ENCODE results near the gene MNAT1.

The MNAT1 gene

GRCh38 chr14:60977847-60978246 lies 243.3 kb downstream of the MNAT1 start:
- TF ChIP-seq EZH2phosphoT487 (IDR thresholded peaks at IDR 0.05; ENCODE audit: borderline replicate concordance, low read length) (no peak), CTCF (IDR thresholded peaks at IDR 0.05; ENCODE audit: low read depth, low read length, poor library complexity, severe bottlenecking) (no peak)
- no peak overlapping the region for H3K4me3 ChIP-seq (ENCODE audit: low read length)
- no peaks in the 10 kb centered on the region for H3K9me2 ChIP-seq (replicated peaks; ENCODE audit: control insufficient read depth, low read length)
- peaks cover 33% of the 10 kb centered on the region for H3K4me1 ChIP-seq (ENCODE audit: control insufficient read depth, low read length)
- no peaks in the 10 kb centered on the region for H3K27me3 ChIP-seq (ENCODE audit: control insufficient read depth, low read length)
- peaks cover 4% of the 10 kb centered on the region; the same call in 1 of the 2 replicates for H3F3A ChIP-seq (ENCODE audit: control insufficient read depth, insufficient read depth)
- no peaks in the 10 kb centered on the region for H3K9me3 ChIP-seq (ENCODE audit: control insufficient read depth, insufficient read depth, low read length)
- peak overlapping the region; percentile 15 for H3K4me2 ChIP-seq (ENCODE audit: low read length)
- no peak overlapping the region for H3K27ac ChIP-seq (ENCODE audit: low read depth, low read length)
- peaks cover 58% of the 10 kb centered on the region for H3K36me3 ChIP-seq (ENCODE audit: control insufficient read depth, low read length)
- H3K79me2 ChIP-seq (ENCODE audit: control insufficient read depth, low read length): peaks cover 45% of the 10 kb centered on the region
- H4K20me1 ChIP-seq (ENCODE audit: control insufficient read depth, insufficient read depth, low read depth, low read length): no peaks in the 10 kb centered on the region

GRCh38 chr14:60980811-60981632 lies 246.5 kb downstream of the MNAT1 start, which contains the start of the genes SLC38A6 and TRMT5:
TSS of gene SLC38A6 (plus strand) at chr14:60981245. CDS start at chr14:60981278, 33 bp downstream.
TSS of gene TRMT5 (minus strand) at chr14:60981079. CDS start at chr14:60980973, 106 bp downstream.
- peak within 1 kb of the TSS; percentile 82 for H3K4me2 ChIP-seq (ENCODE audit: low read length)
- no peak within 1 kb of the TSS for H3K27ac ChIP-seq (ENCODE audit: low read depth, low read length)
- peak within 1 kb of the TSS; percentile 96 for H3K4me3 ChIP-seq (ENCODE audit: low read length)
- peaks cover 4% of the 10 kb centered on the region; the same call in 1 of the 2 replicates for H3F3A ChIP-seq (ENCODE audit: control insufficient read depth, insufficient read depth)
- TF ChIP-seq CTCF (IDR thresholded peaks at IDR 0.05; ENCODE audit: low read depth, low read length, poor library complexity, severe bottlenecking): no peak
- TF ChIP-seq EZH2phosphoT487 (IDR thresholded peaks at IDR 0.05; ENCODE audit: borderline replicate concordance, low read length): no peak
- peaks cover 45% of the 10 kb centered on the region for H3K79me2 ChIP-seq (ENCODE audit: control insufficient read depth, low read length)
- H3K9me2 ChIP-seq (replicated peaks; ENCODE audit: control insufficient read depth, low read length): no peaks in the 10 kb centered on the region
- no peaks in the 10 kb centered on the region for H4K20me1 ChIP-seq (ENCODE audit: control insufficient read depth, insufficient read depth, low read depth, low read length)
- H3K36me3 ChIP-seq (ENCODE audit: control insufficient read depth, low read length): peaks cover 36% of the 10 kb centered on the region
- H3K27me3 ChIP-seq (ENCODE audit: control insufficient read depth, low read length): no peaks in the 10 kb centered on the region
- peaks cover 29% of the 10 kb centered on the region for H3K4me1 ChIP-seq (ENCODE audit: control insufficient read depth, low read length)
- H3K9me3 ChIP-seq (ENCODE audit: control insufficient read depth, insufficient read depth, low read length): no peaks in the 10 kb centered on the region

- H3K27me3 ChIP-seq (ENCODE audit: control insufficient read depth, low read length): no peaks in the 10 kb centered on the region
- TF ChIP-seq EZH2phosphoT487 (IDR thresholded peaks at IDR 0.05; ENCODE audit: borderline replicate concordance, low read length) (no peak), CTCF (IDR thresholded peaks at IDR 0.05; ENCODE audit: low read depth, low read length, poor library complexity, severe bottlenecking) (no peak)
- no peaks in the 10 kb centered on the region for H3K9me2 ChIP-seq (replicated peaks; ENCODE audit: control insufficient read depth, low read length)
- no peak overlapping the region for H3K27ac ChIP-seq (ENCODE audit: low read depth, low read length)
- peak overlapping the region; percentile 96 for H3K4me3 ChIP-seq (ENCODE audit: low read length)
- peaks cover 43% of the 10 kb centered on the region for H3K79me2 ChIP-seq (ENCODE audit: control insufficient read depth, low read length)
- H3K4me2 ChIP-seq (ENCODE audit: low read length): peak overlapping the region; percentile 82
- peaks cover 29% of the 10 kb centered on the region for H3K4me1 ChIP-seq (ENCODE audit: control insufficient read depth, low read length)
- H3F3A ChIP-seq (ENCODE audit: control insufficient read depth, insufficient read depth): peaks cover 4% of the 10 kb centered on the region; the same call in 1 of the 2 replicates
- H3K9me3 ChIP-seq (ENCODE audit: control insufficient read depth, insufficient read depth, low read length): no peaks in the 10 kb centered on the region
- H3K36me3 ChIP-seq (ENCODE audit: control insufficient read depth, low read length): peaks cover 31% of the 10 kb centered on the region
- no peaks in the 10 kb centered on the region for H4K20me1 ChIP-seq (ENCODE audit: control insufficient read depth, insufficient read depth, low read depth, low read length)
Measured at GRCh38 chr14:60981633-60982455, 247.3 kb downstream of the MNAT1 start.
